HEK293 (cell line): Measurements from ENCODE around the gene SLC38A3.

Experiments used
- CTCF ChIA-PET: fragments of 350-600 bp; formaldehyde crosslinking; extraction: SDS; loops from one replicate; lab custom pipeline; 2021; ENCODE audit warnings: antibody characterized with exemption; lab: Yijun Ruan, JAX
- POLR2A ChIA-PET: fragments of 300-600 bp; formaldehyde crosslinking; extraction: SDS; loops from one replicate; lab custom pipeline; 2020; ENCODE audit warnings: antibody characterized with exemption, inconsistent platforms; lab: Yijun Ruan, JAX
- H3K27ac ChIP-seq: fragments of 200-500 bp; sonication (Bioruptor generic); 2 replicates; pipeline ENCODE4 v1.5.1; 2014; ENCODE audit warnings: low read depth, low read length, control low read depth, inconsistent platforms; ENCODE audit errors: extremely low read depth
- H3K36me3 ChIP-seq, 2 experiments: fragments of 200-500 bp in 1 of 2; sonication (Bioruptor generic) in 1 of 2; 1 replicate in 1 of 2; 2 replicates in 1 of 2; pipeline ENCODE4 v1.5.1; 2014 to 2017; ENCODE audit warnings: inconsistent platforms in 2 of 2, low read length in 2 of 2; ENCODE audit not compliant: control insufficient read depth in 2 of 2, insufficient read depth in 1 of 2
- H3K4me1 ChIP-seq: fragments of 200-500 bp; sonication (Bioruptor generic); 2 replicates; pipeline ENCODE4 v1.5.1; 2014; ENCODE audit warnings: mild to moderate bottlenecking, low read length, inconsistent platforms; ENCODE audit not compliant: control insufficient read depth, insufficient read depth
- H3K4me3 ChIP-seq: 2 replicates; pipeline ENCODE4 v1.5.1; 2011; ENCODE audit warnings: low read depth, mild to moderate bottlenecking, control low read depth, low read length, moderate library complexity
- H3K9me3 ChIP-seq: fragments of 200-500 bp; sonication (Bioruptor generic); 2 replicates; pipeline ENCODE4 v1.5.1; 2014; ENCODE audit warnings: low read depth, low read length, inconsistent platforms; ENCODE audit not compliant: control insufficient read depth, insufficient read depth
- ATF2 ChIP-seq: fragments of 450-650 bp; formaldehyde crosslinking; IDR thresholded peaks from 2 replicates; pipeline ENCODE4 v1.5.1; 2016; ENCODE audit warnings: missing biosample characterization, missing genetic modification characterization, low read depth
- KLF17 ChIP-seq: fragments of 450-650 bp; formaldehyde crosslinking; IDR thresholded peaks from 2 replicates; pipeline ENCODE4 v1.5.1; 2016; ENCODE audit warnings: missing biosample characterization, missing genetic modification characterization
- KLF7 ChIP-seq: fragments of 450-650 bp; formaldehyde crosslinking; IDR thresholded peaks from 2 replicates; pipeline ENCODE4 v1.5.1; 2016; ENCODE audit warnings: missing biosample characterization, missing genetic modification characterization, borderline replicate concordance
- KLF8 ChIP-seq: fragments of 450-650 bp; formaldehyde crosslinking; IDR thresholded peaks from 2 replicates; pipeline ENCODE4 v1.5.1; 2016; ENCODE audit warnings: missing biosample characterization, missing genetic modification characterization
- PRDM1 ChIP-seq: fragments of 450-650 bp; formaldehyde crosslinking; IDR thresholded peaks from 2 replicates; pipeline ENCODE4; 2016; ENCODE audit warnings: missing biosample characterization, missing genetic modification characterization
- REST ChIP-seq: fragments of 450-650 bp; formaldehyde crosslinking; IDR thresholded peaks from 2 replicates; pipeline ENCODE4 v1.5.1; 2016; ENCODE audit warnings: missing biosample characterization, missing genetic modification characterization
- ZBTB11 ChIP-seq: fragments of 450-650 bp; formaldehyde crosslinking; conservative IDR thresholded peaks from 2 replicates; pipeline ENCODE4 v1.5.1; 2016; ENCODE audit warnings: low read depth, missing biosample characterization, missing genetic modification characterization
- ZNF202 ChIP-seq: fragments of 450-650 bp; formaldehyde crosslinking; IDR thresholded peaks from 2 replicates; pipeline ENCODE4 v1.5.1; 2016; ENCODE audit warnings: missing biosample characterization, missing genetic modification characterization, borderline replicate concordance
- ZNF221 ChIP-seq: fragments of 450-650 bp; formaldehyde crosslinking; IDR thresholded peaks from 2 replicates; pipeline ENCODE4 v1.5.1; 2017; ENCODE audit warnings: missing biosample characterization, missing genetic modification characterization, borderline replicate concordance
- ZNF398 ChIP-seq: fragments of 450-650 bp; formaldehyde crosslinking; IDR thresholded peaks from 2 replicates; pipeline ENCODE4 v1.5.1; 2017; ENCODE audit warnings: missing biosample characterization, missing genetic modification characterization
- ZNF416 ChIP-seq: fragments of 450-650 bp; formaldehyde crosslinking; IDR thresholded peaks from 2 replicates; pipeline ENCODE4 v1.5.1; 2016; ENCODE audit warnings: missing biosample characterization, missing genetic modification characterization
- ZNF423 ChIP-seq: fragments of 450-650 bp; formaldehyde crosslinking; IDR thresholded peaks from 2 replicates; pipeline ENCODE4 v1.5.1; 2016; ENCODE audit warnings: missing biosample characterization, missing genetic modification characterization
- ZNF449 ChIP-seq: fragments of 450-650 bp; formaldehyde crosslinking; IDR thresholded peaks from 2 replicates; pipeline ENCODE4 v1.5.1; 2017; ENCODE audit warnings: missing biosample characterization, mild to moderate bottlenecking, missing genetic modification characterization, moderate library complexity
- ZNF521 ChIP-seq: fragments of 450-650 bp; formaldehyde crosslinking; IDR thresholded peaks from 2 replicates; pipeline ENCODE4 v1.5.1; 2017; ENCODE audit warnings: missing biosample characterization, mild to moderate bottlenecking, missing genetic modification characterization
- ZNF571 ChIP-seq: fragments of 450-650 bp; formaldehyde crosslinking; IDR thresholded peaks from 2 replicates; pipeline ENCODE4 v1.5.0; 2017; ENCODE audit warnings: missing biosample characterization, missing genetic modification characterization
- ZNF580 ChIP-seq: fragments of 450-650 bp; formaldehyde crosslinking; IDR thresholded peaks from 2 replicates; pipeline ENCODE4 v1.5.1; 2016; ENCODE audit warnings: missing biosample characterization, missing genetic modification characterization
- ZNF658 ChIP-seq: fragments of 450-650 bp; formaldehyde crosslinking; IDR thresholded peaks from 2 replicates; pipeline ENCODE4; 2016; ENCODE audit warnings: missing biosample characterization, missing genetic modification characterization
- ZNF670 ChIP-seq: fragments of 450-650 bp; formaldehyde crosslinking; IDR thresholded peaks from 2 replicates; pipeline ENCODE4 v1.5.1; 2016; ENCODE audit warnings: missing biosample characterization, missing genetic modification characterization, low read depth
- ZSCAN30 ChIP-seq: fragments of 450-650 bp; IDR thresholded peaks from 2 replicates; pipeline ENCODE4 v1.5.1; 2018; ENCODE audit warnings: missing biosample characterization, mild to moderate bottlenecking, missing genetic modification characterization, moderate library complexity
- ZSCAN5A ChIP-seq: fragments of 450-650 bp; formaldehyde crosslinking; IDR thresholded peaks from 2 replicates; pipeline ENCODE4 v1.5.1; 2016; ENCODE audit warnings: missing biosample characterization, missing genetic modification characterization

SLC38A3 gene

GRCh38 chr3:50186096-50186495, 19.0 kb upstream of the SLC38A3 start:
- H3K27ac ChIP-seq, result no peak overlapping the region
- H3K4me1 ChIP-seq, result no peaks in the 10 kb centered on the region
- H3K36me3 ChIP-seq, result peaks cover 0 to 51% of the 10 kb centered on the region in 2 experiments; a peak in 1 of 3 replicates
- POLR2A ChIA-PET, result no interaction called here
- H3K4me3 ChIP-seq, result no peak overlapping the region
- no peaks in the 10 kb centered on the region for H3K9me3 ChIP-seq
- TF ChIP-seq KLF17 (tag by site-specific recombination) (no peak), ZNF423 (tag by site-specific recombination) (no peak), ZSCAN30 (tag by site-specific recombination) (no peak), ZNF449 (tag by site-specific recombination) (no peak), ATF2 (tag by site-specific recombination) (no peak), ZNF416 (no peak), ZNF521 (tag by site-specific recombination) (no peak), KLF7 (tag by site-specific recombination) (no peak), ZNF670 (tag by site-specific recombination) (no peak), PRDM1 (no peak), REST (no peak)
- CTCF ChIA-PET, result no interaction called here

- no peaks in the 10 kb centered on the region for H3K4me1 ChIP-seq
- peaks cover 0 to 39% of the 10 kb centered on the region in 2 experiments; a peak in 1 of 3 replicates for H3K36me3 ChIP-seq
- no peaks in the 10 kb centered on the region for H3K9me3 ChIP-seq
- ChIA-PET POLR2A (interaction anchor here (0.5 kb wide), 1 partner anchor 1502 kb away, joined by 3 read pairs; the partner anchor contains the start of gene NCKIPSD), CTCF (interaction anchor here (1.4 to 2.1 kb wide), 2 partner anchors 38 to 66 kb away, joined by 4 to 29 read pairs; no protein-coding TSS in a partner anchor)
- no peak for TF ChIP-seq PRDM1
- no peak for TF ChIP-seq ZNF580 (tag by site-specific recombination)
- no peak for TF ChIP-seq ZNF221
- no peak for TF ChIP-seq ZNF571 (tag by site-specific recombination)
- TF ChIP-seq KLF8, result no peak
- no peak for TF ChIP-seq ZNF398 (tag by site-specific recombination)
- TF ChIP-seq ZBTB11 (tag by site-specific recombination), result no peak
- no peak for TF ChIP-seq ZNF658 (tag by site-specific recombination)
- no peak for TF ChIP-seq ZSCAN5A (tag by site-specific recombination)
- no peak for TF ChIP-seq ZNF202
- no peak overlapping the region for H3K27ac ChIP-seq
- H3K4me3 ChIP-seq, result no peak overlapping the region
Observed at GRCh38 chr3:50187750-50188149, 17.3 kb upstream of the SLC38A3 start.
